HG03045 (cell line): ENCODE measurements around the gene COLEC12.

Source experiments
- ATAC-seq: cut with Tn5 transposase; IDR thresholded peaks from one replicate; pipeline ENCODE4 v1.9.1; 2021; ENCODE audit warnings: mild to moderate bottlenecking, moderate library complexity; ENCODE audit not compliant: unreplicated experiment

COLEC12 gene

GRCh38 chr18:506801-507200 is 6.3 kb upstream of the COLEC12 start:
- no peak for ATAC-seq

GRCh38 chr18:506264-506663 is 5.8 kb upstream of the COLEC12 start:
- no peak for ATAC-seq

- peak; percentile 86 for ATAC-seq
These were observed 5.1 kb upstream of the COLEC12 start for GRCh38 chr18:505483-506122.

GRCh38 chr18:501406-501714 is 859 bp upstream of the COLEC12 start:
- ATAC-seq, result no peak

GRCh38 chr18:499776-500631 is 497 bp downstream of the COLEC12 start:
- no peak for ATAC-seq

- no peak for ATAC-seq
These were observed 1.3 kb downstream of the COLEC12 start for GRCh38 chr18:498931-499775.

GRCh38 chr18:497688-498087 is 2.8 kb downstream of the COLEC12 start:
- no peak for ATAC-seq

GRCh38 chr18:495452-495851 is 5.0 kb downstream of the COLEC12 start:
- ATAC-seq, result no peak

GRCh38 chr18:495017-495416 is 5.5 kb downstream of the COLEC12 start:
- no peak for ATAC-seq

- ATAC-seq, result no peak
These were observed 6.2 kb downstream of the COLEC12 start for GRCh38 chr18:493986-494983.

GRCh38 chr18:492451-492850 is 8.1 kb downstream of the COLEC12 start:
- ATAC-seq, result no peak

- ATAC-seq, result no peak
These were observed 9.9 kb downstream of the COLEC12 start for GRCh38 chr18:490624-491023.

- no peak for ATAC-seq
These were observed 10.5 kb downstream of the COLEC12 start for GRCh38 chr18:490024-490366.

GRCh38 chr18:489244-490023 is 11.1 kb downstream of the COLEC12 start:
- ATAC-seq, result no peak

GRCh38 chr18:486929-487740 is 13.4 kb downstream of the COLEC12 start:
- no peak for ATAC-seq

GRCh38 chr18:484749-485464 is 15.6 kb downstream of the COLEC12 start:
- no peak for ATAC-seq

GRCh38 chr18:478681-479080 is 21.8 kb downstream of the COLEC12 start:
- ATAC-seq, result no peak

- no peak for ATAC-seq
These were observed 22.9 kb downstream of the COLEC12 start for GRCh38 chr18:477565-477964.
